Gastroesophageal sphincter (tissue), 3 donors: ENCODE measurements around the gene SLC2A9.

Source experiments
- CTCF ChIP-seq, 4 experiments: fragments of 200-600 bp in 2 of 4; fragments of 450-650 bp in 2 of 4; sonication (generic) in 1 of 4; IDR thresholded peaks; one replicate each; pipeline ENCODE4 v1.5.1; 2017 to 2019; ENCODE audit warnings: antibody characterized with exemption in 4 of 4, mild to moderate bottlenecking in 2 of 4, moderate library complexity in 2 of 4
- EP300 ChIP-seq: sonication (generic); formaldehyde crosslinking; IDR thresholded peaks from one replicate; pipeline ENCODE4 v1.6.1; 2017; ENCODE audit warnings: antibody characterized with exemption, mild to moderate bottlenecking
- POLR2A ChIP-seq, 2 donors: fragments of 450-650 bp; IDR thresholded peaks; one replicate each; pipeline ENCODE4 v1.6.1; 2017; ENCODE audit warnings: antibody characterized with exemption in 2 of 2, mild to moderate bottlenecking in 2 of 2, moderate library complexity in 1 of 2
- POLR2AphosphoS5 ChIP-seq: sonication (generic); formaldehyde crosslinking; IDR thresholded peaks from one replicate; pipeline ENCODE4 v1.6.1; 2017; ENCODE audit warnings: antibody characterized with exemption

DNA sequence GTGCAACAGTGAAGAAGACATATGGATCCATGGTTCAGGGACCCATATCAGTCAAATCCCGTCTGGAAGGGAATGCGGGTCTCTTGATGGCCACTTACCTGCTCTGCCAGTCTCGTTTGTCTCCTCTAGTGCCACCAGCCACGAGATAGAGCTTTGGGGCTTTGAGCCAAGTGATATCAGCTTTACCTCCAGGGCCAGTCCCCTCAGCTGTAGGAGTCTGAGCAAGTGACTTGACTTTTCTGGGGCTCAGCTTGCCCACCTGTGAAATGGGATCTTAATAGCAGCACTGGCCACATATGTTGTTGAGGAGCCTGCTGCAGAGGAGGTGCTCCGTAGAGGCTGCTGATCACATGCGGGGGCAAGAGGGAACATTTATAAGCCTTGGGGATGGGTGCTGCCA, 1.2 kb downstream of the SLC2A9 start:
- TF ChIP-seq CTCF (IDR thresholded peaks at IDR 0.05) (no peak), POLR2A (IDR thresholded peaks at IDR 0.05) (no peak), EP300 (no peak), POLR2AphosphoS5 (no peak)
